ENCODE data around the gene C19orf47.
A peak's percentile ranks its signal among the peaks of the same experiment; 100 is the strongest.

C19orf47 gene

DNA sequence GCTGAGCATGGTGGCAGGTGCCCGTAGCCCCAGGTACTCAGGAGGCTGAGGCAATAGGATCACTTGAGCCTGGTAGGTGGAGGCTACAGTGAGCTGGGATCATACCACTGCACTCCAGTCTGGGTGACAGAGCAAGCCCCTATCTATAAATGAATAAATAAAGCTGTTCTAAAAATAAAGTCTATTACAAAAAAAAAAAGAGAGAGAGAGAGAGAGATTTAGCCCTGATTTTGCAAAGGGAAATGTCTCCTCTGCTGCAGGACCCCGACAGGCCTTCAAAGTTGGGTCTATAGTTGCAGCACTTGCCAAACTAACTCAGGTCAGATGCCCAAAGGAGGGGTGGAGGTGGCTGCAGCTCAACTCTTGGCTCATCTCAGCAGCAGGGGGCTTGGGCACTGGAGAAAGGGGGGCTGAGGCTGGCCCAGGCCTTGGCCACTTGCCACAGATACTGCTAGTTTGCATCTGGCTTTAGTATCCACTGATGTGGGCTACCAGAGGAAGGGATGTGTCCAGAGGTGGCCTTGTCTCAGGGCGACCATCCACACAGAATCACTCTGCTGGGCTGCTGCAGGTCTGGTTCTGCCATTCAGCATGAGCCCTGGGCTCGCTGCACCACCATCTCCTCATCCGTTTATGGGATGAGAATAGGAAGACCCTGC is 32.3 kb downstream of the C19orf47 start:
- no peak for DNase-seq (ENCODE audit: low read depth)

DNA sequence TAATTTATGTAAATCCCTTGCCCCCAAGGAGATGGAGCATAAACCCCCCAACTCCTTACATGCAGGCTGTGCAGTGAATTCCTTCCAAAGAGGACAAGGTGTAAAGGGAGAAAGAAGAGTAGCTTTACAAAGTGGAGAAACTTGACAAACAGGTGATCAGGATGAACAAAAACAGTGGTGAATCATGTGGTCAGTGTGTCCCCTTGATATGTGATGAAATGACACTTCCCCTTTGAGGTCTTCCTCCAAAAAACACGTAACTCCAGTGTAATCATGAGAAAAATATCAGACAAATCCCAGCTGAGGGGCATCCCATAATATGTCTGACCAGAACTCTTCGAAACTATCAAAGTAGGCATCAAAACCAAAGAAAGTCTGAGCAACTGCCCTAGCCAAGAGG is 33.5 kb downstream of the C19orf47 start:
- DNase-seq (ENCODE audit: low read depth): no peak

DNA sequence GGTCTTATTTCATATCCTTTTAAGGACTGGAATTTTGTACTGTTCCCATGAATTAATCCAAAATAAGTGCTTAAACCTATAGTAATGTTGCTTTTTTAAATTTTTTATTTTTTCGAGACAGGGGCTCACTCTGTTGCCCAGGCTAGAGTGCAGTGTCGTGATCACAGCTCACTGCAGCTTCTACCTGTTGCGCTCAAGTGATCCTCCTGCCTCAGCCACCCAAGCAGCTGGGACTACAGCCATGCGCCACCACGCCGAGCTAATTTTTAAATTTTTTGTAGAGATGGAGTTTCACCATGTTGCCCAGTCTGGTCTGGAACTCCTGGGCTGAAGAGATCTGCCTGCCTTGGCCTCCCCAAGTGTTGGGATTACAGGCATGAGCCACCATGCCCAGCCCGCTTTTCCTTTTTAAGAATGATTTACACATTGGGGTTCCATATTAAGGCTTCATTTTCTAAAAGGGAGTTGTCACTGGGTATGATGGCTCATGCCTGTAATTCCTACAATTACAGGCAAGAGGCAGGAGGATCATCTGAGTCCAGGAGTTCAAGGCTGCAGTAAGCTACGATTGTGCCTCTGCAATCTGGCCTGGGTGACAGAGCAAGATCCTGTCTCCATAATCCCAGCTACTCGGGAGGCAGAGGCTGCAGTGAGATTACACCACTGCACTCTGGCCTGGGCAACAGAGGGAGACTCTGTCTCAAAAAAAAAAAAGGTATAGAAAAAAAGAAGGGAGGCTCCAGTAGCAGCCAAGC is 34.8 kb downstream of the C19orf47 start:
- DNase-seq (ENCODE audit: low read depth): no peak

DNA sequence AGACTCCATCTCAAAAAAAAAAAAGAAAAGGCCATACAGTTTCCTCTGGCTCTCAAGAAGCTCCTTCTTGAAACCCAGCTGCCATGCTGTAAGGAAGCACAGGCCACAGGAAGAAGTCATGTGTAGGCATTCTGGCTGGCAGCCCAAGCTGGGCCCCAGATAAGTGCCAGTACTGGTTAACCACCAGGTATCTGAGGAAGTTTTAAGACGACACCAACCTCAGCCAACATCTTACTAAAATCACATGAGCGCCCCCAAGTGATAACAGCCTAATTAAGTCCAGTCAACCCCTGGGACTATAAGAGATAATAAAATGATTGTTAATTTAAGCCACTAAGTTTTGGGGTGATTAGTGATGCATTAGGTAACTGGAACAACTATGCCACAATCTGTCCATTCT is 35.7 kb downstream of the C19orf47 start:
- DNase-seq (ENCODE audit: low read depth): no peak

DNA sequence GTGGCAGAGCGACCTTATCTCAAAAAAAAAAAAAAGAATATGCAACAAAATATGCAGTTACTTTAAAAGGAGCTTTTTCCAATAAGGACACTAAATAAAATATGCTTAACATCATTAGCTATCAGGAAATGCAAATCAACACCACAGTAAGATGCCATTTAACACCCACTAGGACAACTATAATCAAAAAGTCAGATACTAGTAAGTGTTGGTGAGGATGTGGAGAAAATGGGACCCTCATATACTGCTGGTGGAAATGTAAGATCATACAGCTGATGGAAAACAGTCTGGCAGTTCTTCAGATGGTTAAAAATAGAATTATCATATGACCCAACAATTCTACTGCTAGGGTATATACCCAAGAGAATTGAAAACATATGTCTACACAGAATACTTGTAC is 38.5 kb downstream of the C19orf47 start:
- DNase-seq (ENCODE audit: low read depth): no peak

DNA sequence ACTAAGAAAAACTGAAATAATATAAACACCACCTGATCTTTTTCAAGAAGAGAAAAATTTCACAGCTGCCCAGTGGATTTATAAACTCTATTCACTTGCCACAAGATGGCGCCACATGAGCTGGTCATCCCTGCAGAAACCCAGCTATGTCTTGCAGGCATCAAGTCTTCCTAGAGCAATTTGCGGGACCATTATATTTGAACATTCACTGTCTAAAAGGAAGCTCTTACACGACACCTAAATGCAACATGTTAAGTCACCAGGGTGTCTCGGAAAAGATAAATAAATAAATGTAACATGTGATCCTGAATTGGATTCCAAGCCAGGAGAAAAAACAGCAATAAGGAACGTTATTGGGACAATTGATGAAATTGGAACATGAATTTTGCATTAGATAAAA is 42.8 kb downstream of the C19orf47 start:
- DNase-seq (ENCODE audit: low read depth): peak; percentile 33

DNA sequence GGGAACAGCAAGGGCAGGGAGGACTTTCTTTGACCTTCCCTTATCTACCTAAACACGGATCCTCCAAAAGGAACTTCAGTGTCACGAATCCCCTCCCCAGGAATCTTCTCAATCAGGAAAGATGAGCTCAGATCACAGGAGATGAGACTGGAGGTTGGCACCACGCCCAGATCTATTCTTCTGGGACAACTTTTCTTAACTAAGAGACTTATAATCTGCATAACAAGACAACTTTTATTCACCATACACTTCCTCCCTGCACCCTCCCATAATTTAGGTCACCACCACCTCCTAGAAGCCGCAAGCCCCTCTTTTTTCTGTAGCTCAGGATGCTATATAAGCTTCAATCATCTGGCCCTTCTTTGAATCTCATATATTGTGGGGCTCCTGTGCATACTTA is 43.9 kb downstream of the C19orf47 start:
- no peak for DNase-seq (ENCODE audit: low read depth)

DNA sequence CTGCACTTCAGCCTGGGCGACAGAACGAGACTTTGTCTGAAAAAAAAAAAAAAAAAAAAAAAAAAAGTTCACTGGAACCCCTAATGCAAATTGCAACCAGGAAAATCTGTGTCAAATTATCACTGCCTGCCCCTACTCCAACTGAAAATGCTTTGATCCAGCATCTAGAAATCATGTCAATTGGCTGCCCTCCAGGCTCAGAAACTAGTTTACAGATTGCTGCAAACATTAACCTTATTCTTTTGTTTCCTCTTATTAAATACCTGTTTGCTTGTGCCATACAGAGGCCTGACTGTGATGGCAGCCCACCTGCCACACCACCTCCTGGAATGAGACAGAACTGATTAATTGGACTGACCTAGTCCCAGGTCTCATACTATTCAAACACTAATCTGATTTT is 44.4 kb downstream of the C19orf47 start:
- DNase-seq (ENCODE audit: low read depth): no peak

DNA sequence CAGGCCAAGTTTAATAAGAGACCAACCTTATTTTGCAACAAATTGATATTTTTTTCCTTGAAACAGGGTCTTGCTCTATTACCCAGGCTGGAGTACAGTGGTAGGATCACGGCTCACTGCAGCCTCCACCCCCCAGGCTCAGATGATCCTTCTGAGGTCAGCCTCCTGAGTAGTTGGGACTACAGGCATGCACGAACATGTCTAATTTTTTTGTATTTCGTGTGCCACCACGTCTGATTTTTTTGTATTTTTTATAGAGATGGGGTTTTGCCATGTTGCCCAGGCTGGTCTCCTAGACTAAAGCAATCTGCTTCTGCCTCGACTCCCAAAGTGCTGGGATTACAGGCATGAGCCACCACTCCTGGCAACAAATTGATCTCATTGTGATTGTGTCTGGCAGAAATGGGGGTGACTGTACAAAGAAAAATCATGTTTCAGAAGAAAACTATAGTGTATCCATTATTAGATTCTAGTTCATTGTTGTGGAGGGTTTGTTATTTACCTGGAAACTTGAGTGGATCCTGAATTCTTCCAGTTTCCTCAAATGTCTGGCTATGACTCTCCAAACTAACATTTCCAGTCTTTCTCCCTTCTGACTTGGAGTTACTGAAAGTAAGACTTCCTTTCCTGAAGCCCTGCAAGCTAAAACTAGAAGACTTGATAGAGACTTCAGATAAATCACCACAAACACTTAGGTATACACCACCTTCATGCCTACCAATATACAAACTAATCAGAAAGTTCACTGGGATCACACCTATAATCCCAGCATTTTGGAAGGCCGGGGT is 45.8 kb downstream of the C19orf47 start:
- DNase-seq (ENCODE audit: low read depth): no peak

DNA sequence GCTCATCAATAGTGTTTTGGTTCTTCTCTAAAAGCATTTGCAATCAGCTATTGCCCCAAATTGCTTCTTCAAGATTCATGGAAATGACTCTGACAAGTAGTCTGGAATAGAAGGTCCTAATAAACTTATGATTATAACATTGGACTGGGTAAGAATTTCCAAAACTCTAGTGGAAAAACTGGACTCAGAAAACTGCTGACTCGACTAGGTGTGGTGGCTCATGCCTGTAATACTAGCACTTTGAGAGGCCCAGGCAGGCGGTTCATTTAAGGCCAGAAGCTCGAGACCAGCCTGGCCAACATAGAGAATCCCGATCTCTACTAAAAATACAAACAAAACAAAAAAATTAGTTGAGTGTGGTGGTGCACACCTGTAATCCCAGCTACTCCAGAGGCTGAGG is 47.5 kb downstream of the C19orf47 start:
- DNase-seq (ENCODE audit: low read depth): no peak

DNA sequence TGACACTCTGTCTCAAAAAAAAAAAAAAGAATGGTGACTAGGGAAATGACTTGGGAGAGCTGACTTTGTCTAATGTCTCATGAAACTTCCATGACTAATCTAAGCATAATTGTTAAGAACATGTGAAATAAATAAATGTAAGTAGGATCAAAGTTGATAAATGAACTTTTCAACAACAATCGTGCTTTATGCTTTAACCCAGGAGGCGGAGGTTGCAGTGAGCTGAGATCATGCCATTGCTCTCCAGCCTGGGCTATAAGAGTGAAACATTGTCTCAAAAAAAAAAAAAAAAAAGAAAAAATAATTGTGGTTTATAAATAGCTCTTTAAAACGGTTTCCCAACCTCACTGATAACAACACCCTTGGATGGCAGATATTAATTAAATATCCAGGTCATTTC is 50.2 kb downstream of the C19orf47 start:
- no peak for DNase-seq (ENCODE audit: low read depth)

DNA sequence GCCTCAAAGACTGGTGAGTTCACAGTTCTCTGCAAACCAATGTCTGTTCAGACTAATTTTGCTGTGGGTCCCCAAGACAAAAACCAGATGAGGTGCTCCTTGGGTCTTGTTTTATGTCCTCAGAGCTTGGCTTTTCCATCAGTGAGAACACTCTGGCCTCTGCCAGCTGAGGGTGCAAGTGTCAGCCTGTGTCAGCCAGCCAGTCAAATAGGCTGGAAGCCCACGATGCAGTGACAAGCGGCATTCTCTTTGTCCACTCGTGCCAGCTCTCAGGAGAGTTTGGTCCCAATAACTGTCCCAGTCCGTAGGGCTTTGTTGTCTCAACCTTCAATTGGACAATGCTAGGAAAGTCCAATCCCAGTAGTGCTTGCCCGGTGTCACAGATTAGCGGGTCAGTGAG is 53.6 kb downstream of the C19orf47 start:
- DNase-seq (ENCODE audit: low read depth): no peak

DNA sequence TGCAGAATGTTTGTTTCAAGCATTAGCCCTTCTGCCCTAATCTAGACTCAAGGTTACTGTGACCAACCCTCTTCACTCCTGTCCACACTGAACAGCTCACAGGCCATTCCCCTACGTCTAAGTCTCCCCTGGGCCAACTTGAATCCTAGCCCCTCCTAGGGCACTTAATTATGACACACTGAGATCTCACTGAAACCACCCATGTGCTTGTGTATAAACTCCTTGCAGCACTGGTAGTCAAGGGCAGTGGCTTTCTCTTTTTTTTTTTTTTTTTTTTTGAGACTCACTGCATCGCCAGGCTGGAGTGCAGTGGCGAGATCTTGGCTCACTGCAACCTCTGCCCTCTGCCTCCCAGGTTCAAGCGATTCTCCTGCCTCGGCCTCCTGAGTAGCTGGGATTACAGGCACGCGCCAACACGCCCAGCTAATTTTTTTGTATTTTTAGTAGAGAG is 61.2 kb downstream of the C19orf47 start:
- no peak for DNase-seq (ENCODE audit: low read depth)

DNA sequence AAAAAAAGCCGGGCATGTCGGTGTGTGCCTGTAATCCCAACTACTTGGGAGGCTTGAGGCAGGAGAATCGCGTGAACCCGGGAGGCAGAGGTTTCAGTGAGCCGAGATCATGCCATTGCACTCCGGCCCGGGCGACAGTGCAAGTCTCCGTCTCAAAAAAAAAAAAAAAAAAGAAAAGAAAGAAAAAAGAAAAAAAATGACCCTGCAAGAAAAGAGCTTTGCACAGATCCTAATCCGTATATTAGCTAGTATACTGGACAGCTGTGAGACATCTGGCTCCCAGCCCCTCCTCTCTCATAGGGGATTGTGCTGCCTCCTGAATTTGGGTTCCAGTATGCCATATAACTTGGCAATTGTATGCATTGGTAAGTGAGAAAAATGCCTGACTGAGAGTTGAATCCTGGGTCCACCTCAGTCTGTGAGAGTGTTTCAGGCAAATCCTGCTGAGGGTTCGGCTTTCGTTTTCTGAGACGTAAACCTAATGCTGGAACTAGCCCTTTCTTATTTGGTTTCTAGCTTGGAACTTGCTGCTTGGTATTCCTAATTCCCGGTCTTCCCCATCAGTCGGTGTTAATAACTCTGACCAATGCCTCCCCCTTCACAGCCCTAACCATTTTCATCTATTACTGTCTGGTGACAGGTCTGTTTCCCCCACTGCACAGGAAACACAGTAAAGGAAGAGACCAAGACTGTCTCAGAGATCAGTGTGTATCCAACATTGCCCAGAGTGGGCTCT is 61.8 kb downstream of the C19orf47 start:
- DNase-seq (ENCODE audit: low read depth): no peak

DNA sequence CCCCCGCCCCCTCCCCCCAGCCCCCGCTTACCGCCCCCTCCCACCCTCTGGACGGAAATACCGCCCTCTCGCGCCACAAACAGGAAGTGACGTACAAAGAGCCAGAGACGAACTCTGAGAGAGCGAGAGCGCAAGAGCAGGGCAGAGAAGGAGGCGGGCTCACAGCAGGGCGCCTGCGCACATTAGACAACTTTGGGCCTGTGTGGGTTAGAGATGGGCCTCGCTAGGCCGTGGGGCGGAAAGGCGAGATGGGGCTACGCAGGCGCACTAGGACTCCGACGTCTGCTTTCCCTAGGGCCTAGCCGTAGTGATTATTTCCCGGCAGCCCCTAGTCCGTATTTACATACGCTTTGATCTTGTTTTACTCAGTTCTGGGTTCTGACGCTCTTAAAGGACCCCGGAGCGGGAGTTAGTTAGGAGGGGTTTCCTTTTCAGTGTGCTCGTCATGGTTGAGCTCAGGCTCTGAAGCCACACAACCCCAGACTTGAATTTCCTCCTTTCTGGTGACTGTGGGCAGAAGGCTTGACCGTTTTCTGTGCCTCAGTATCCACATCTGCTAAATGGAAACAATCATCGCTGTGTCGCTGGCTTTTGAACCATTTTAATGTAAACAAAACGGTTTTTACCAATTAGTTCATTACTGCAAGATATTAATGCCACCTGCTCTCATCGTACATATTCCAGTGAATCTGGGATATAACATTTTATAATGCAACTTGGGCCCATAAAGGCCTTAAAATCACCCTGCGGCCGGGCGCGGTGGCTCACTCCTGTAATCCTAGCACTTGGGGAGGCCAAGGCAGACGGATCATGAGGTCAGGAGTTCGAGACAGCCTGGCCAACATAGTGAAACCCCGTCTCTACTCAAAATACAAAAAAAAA is 62.6 kb downstream of the C19orf47 start:
- peak; percentile 99 for DNase-seq (ENCODE audit: low read depth)

DNA sequence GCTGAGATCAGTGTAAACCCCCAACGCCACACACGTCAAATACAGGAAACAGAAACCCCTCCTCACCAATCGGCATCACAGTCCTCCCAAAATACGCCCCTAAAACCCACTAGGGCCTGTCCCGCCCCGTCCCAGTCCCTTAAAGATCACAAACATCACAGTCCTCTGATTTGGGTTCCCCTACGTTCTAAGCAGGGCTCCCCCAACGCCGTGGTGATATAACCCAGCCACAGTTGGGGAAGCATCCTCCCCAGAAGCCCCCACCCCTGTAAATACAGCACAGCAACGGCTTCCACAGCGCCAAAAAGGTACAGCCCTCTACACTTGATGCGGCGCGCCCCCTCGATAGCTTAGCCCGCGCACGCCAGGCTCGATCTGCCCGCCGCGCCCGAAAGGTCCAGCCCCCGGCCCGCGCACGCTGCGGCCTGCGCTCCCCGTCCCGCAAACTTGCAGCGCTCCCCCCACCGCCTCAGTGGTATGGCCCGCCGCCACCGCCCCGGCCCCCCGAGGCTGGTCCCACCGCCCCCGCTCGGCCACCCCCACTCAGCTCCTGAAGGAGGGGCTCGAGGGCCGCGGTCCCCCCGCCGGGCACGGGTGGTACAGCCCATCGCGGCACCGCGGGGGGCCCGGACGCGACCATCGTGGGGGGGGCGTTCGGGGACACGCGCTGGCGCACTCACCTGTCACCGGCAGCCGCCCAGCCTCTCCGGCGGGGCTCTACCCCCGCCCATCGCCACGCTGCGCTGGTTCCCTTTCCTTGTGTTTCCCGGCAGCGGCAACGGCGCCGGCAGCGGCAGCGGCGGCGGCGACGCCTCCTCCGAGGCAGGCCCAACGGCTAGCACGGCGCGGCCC is 63.5 kb downstream of the C19orf47 start, which contains the start of gene AKT2:
AKT2 (minus strand) TSS at position 845 of the 852 bp plus-strand sequence. CDS start 20,078 bp downstream, outside the sequence.
- peak; percentile 60 for DNase-seq (ENCODE audit: low read depth)

DNA sequence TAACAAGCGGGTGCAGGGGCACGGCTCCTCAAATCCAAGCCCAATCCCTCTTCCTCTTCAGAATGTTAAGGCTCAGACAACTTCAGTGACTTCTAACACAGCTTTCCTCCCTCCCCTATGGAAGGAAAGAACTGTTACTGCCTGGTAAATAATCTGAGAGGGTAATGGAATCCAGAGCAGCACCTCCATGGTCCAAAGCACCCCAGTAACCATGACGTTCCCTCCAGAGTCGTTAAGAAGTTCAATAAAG is 64.0 kb downstream of the C19orf47 start:
- DNase-seq (ENCODE audit: low read depth): no peak

DNA sequence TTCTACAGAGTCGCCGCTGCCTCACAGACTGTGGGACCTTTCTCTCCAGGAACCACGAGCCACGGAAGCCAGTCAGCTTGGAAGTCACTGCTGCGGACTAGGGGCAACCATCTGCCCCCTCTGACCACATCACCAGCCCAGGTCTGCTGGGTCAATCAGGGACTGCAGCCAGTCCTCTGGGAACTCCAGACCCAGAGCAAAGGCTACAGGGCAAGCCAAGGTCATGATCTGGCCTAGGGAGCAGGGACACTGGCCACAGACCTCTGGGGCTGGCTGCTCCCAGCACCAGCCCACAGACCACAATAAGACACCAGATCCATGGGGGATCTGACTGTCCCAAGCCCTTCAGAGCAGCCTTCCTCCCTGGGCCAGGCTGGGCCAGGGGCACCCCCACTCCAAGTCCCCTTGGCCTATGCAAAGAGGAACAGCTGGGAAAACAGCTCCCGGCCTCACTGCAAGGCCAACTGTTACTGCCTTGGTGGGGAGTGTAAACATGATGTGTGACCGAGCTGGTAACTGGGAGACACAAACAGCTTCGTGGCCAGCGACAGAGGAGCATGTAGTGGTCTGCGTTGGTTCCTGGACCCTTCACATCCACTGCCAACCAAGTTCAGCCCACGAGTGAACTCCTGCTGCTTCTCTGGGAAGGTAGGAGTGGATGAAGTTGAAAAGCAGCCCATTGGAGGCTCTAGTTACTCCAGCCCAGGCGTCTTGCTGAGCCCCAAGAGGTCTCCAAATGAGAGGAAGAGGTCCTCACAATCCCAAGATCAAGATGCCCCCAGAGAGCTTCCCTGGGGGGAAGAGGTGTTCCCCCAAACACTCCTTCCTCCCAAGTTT is 64.6 kb downstream of the C19orf47 start:
- no peak for DNase-seq (ENCODE audit: low read depth)

DNA sequence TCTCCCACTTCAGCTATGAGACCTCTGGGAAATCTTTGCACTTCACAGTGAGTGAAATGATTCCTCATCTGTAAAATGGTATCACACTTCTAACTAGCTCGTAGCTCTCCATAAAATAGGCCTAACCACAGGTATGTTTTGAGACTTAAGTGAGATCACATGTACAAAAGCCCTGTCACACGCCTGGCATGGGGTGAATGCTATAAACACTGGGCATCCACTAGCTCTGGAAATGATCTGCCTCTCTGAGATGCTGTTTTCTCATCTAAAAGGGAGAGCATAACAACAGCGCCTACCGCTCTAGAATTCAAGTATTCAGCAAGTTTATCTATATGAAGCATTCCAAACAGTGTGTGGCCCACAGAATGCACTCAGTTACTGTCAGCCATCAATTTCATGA is 65.3 kb downstream of the C19orf47 start:
- DNase-seq (ENCODE audit: low read depth): no peak

DNA sequence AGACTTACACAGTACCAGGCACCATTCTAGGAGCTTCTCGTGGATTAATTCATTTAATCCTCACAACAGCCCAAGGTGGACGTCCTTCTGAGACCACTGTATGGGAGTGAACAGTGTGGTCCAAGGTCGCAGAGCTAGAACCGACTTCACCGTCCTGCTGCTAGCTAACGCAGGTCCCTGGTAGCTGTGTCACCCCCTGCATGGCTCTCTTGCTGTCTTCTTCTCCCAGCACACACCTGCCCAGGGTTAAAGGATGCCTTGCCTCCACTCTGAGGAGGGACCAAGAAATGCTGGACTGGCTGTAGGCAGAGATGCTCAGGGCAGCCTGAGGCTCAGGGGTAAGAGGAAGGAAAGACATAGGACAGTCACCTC is 66.0 kb downstream of the C19orf47 start:
- no peak for DNase-seq (ENCODE audit: low read depth)

Measured in T-helper 22 cell (primary cell).